Measurements from ENCODE around the gene TEKT3.

The TEKT3 gene

GRCh38 chr17:15298176-15298575 lies 43.2 kb downstream of the TEKT3 start:
- in situ Hi-C loops (cut with MboI; ENCODE audit: low sequenced_read_pairs), result no loop called here

- in situ Hi-C loops (cut with MboI; ENCODE audit: low sequenced_read_pairs), result no loop called here
These were observed 47.8 kb downstream of the TEKT3 start for GRCh38 chr17:15293558-15293957.

DNA sequence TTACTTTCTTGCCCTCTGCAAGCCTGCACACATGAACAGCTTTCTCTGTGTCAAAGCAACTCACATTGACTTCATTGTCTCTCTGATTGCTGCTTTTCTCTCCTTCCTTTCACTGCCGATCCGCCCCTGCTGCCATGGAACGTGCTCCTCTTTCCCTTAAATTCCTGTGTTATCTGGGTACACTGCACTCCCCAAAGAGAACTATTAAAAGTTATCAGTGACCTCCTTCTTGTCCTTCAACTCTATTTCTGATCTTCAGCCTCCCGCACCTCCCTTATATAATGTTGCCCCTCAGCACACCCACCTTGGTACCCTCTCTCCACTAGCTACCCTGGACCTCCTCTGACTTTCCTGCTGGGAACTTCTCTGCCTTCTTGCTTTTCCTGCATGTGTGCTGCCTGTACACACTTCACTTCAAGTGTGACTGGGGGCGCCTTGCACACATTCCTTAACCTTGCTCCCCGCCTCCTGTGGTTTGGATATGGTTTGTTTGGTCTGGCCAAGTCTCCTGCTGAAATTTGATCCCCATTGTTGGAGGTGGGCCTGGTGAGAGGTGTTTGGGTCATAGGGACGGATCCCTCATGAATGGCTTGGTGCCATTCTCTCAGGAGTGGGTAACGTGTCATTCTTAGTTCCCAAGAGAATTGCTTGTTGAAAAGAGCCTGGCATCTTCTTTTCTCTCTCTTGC lies 49.6 kb downstream of the TEKT3 start:
- in situ Hi-C loops (cut with MboI; ENCODE audit: low sequenced_read_pairs), result no loop called here

- in situ Hi-C loops (cut with MboI; ENCODE audit: low sequenced_read_pairs), result no loop called here
These were observed 50.8 kb downstream of the TEKT3 start for GRCh38 chr17:15290605-15291004.

- in situ Hi-C loops (cut with MboI; ENCODE audit: low sequenced_read_pairs), result no loop called here
These were observed 51.9 kb downstream of the TEKT3 start for GRCh38 chr17:15289285-15290183.

DNA sequence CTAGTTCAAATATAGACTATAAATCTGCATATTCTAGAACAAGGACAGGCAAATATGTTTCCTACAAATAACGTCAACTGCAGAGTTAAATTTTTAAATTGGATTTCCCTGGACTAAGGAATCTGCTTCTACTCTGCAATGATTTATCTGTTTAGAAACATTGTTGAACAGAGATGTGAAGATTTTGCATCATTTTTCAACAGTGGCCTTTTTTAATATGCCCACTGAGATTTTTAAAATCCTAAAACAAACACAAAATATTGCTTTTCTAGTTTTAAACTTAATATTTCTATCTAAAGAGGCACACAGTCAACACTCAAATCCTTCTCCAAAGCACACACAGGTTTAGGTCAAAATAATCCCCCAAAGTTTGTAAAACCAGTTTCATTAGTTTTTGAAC lies 52.5 kb downstream of the TEKT3 start:
- in situ Hi-C loops (cut with MboI; ENCODE audit: low sequenced_read_pairs), result no loop called here

GRCh38 chr17:15287538-15288267 lies 53.7 kb downstream of the TEKT3 start:
- in situ Hi-C loops (cut with MboI; ENCODE audit: low sequenced_read_pairs), result no loop called here

- in situ Hi-C loops (cut with MboI; ENCODE audit: low sequenced_read_pairs), result no loop called here
These were observed 55.9 kb downstream of the TEKT3 start for GRCh38 chr17:15285466-15285865.

DNA sequence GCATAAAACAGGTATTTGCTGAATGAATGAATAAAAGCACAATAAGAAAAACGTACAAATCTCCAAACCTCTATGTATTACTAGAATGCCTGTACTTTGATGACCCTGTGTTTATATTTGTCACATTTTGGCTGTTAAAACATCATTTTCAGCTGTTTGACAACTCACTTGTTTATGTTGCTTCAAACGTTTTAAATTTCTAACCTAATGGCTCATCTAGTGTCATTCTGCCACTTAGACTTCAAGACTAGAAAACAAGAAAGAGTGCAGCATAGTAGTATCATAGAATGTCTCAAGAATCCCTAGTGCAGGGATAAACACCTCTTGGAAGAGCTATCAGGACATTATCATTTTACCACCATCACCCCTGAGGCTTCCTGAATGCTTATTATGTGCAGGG lies 56.9 kb downstream of the TEKT3 start:
- in situ Hi-C loops (cut with MboI; ENCODE audit: low sequenced_read_pairs), result no loop called here

DNA sequence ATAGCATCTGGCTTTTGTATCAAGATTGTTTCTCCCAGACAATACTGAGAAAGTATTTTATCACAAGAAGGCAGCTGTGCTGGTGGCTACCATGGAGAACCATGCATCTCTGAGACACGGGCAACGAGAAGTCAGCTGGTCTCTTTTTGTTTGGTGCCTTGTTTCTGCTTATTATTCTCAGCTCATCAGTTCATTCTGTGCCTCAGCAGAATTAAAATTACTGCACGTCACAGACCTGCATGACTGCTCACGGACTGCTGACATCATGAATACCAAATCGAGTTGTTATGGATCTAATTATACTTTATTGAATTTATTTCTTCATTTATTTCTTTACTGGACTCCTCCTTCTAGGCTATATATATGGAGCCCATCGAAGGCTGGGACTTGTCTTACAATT lies 57.3 kb downstream of the TEKT3 start:
- in situ Hi-C loops (cut with MboI; ENCODE audit: low sequenced_read_pairs), result no loop called here

DNA sequence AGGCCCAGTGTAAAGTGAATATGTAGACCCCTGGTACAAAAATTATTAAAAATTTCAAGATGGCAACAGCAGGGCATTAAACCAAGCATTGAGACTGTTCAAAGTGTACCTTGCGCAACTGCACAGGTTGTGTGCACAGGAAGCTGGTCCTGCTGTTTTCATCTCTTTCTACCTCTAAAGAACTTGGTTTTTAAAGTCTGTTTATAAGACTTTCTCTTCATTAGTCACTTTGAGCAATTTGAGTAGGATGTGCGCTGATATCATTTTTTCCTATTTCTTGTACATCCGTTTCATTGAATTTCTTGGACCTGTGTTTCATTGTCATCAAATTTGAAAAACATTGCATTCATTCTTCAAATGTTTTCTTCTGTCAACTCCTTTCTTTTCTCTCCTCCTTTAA lies 59.5 kb downstream of the TEKT3 start:
- in situ Hi-C loops (cut with MboI; ENCODE audit: low sequenced_read_pairs), result no loop called here

DNA sequence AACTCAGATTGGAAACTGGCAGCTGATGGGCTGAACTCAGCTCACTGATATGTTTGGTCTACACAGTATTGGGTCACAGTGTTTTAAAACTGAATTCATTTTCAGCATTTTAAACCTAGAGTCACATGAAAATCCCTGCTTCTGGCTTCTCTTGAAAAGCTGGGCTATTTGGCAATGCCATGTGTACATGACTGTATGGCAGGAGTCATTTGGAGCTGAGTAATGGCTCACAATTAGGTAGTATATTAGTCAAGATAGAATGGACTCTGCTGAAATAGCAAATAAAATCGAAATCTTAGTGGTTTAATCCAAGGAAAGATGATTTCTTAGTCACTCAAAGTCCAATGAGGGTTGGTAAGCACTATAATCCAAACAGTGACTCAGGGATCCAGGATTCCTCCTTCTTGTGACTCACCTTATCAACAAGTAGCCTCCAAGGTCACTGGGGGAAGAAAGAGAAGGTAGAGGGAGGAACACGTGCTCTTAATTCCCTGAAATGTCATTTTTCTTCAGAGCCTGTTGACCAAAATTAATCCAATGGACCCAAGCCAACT lies 62.4 kb downstream of the TEKT3 start:
- in situ Hi-C loops (cut with MboI; ENCODE audit: low sequenced_read_pairs), result no loop called here

DNA sequence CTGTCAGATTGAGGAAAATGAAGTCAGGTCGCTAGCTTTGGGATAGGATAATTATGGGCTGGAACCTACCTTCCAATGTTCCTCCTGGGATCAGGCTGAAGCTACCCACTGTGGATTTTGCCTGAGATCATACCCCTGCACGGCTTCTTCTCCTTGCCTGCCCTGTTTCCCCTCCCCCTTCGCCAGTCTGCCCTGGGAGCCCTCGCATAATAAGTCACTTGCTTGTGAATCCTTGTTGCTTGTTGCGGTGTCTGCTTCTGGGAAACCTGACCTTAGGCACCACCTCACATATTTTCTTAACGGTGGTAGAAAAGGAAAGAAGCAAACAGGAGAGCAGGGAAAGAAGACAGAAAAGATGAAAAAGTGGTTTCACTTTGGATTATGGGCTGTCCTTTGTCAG lies 63.0 kb downstream of the TEKT3 start:
- in situ Hi-C loops (cut with MboI; ENCODE audit: low sequenced_read_pairs), result no loop called here

DNA sequence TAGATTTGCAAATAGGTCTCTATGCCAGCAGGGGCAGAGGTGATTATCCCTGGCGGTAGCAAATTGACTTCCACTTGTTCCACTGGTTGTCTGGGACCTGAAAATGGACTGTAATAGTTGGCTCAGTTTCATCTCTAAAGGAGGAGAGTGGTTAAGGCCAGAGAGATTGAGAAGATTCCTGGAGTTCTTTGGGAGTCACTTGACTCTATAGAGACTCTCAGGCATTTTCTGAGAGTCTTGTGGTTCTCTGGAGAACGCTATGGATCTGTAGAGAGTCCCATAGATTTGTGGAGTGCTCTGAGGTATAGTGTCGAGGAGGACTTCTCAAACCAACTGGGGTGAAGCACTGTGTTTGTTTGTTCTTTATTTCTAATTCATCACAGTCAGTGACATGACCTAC lies 67.4 kb downstream of the TEKT3 start:
- in situ Hi-C loops (cut with MboI; ENCODE audit: low sequenced_read_pairs), result loop anchor here (25.0 kb wide), 1 partner anchor 238 kb away; no protein-coding TSS in a partner anchor

DNA sequence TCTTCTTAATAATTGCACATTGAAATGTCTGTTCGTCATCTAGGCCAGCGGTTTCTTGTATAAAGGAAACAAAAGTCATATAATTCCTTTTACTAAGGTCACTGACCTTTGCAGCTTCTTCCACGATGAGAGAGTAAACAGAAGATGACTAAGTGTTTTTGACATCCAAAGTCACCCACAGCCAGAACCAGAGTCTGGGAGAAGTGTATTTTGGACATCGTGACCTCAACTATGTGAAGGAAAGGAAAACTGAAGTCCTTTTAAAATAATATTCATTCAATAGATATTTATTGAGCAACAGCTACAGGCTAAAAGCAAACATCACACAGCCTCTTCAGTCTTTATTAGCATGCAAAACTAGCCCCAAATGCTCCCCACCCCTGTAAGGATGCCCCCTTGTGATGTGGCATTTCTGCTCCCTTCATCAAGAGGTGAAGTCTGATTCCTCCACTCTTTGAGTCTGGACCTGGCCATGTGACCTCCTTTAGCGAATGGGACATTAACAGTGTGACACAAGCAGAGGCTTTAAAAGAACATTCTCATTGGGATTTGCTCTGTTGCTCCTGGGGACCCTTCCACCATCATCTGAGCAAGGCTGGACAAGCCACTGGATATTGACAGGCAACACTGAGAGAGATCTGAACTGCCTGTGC lies 68.1 kb downstream of the TEKT3 start:
- in situ Hi-C loops (cut with MboI; ENCODE audit: low sequenced_read_pairs), result loop anchor here (25.0 kb wide), 1 partner anchor 239 kb away; no protein-coding TSS in a partner anchor

GRCh38 chr17:15271741-15272140 lies 69.7 kb downstream of the TEKT3 start:
- in situ Hi-C loops (cut with MboI; ENCODE audit: low sequenced_read_pairs), result loop anchor here (25.0 kb wide), 1 partner anchor 241 kb away; no protein-coding TSS in a partner anchor

DNA sequence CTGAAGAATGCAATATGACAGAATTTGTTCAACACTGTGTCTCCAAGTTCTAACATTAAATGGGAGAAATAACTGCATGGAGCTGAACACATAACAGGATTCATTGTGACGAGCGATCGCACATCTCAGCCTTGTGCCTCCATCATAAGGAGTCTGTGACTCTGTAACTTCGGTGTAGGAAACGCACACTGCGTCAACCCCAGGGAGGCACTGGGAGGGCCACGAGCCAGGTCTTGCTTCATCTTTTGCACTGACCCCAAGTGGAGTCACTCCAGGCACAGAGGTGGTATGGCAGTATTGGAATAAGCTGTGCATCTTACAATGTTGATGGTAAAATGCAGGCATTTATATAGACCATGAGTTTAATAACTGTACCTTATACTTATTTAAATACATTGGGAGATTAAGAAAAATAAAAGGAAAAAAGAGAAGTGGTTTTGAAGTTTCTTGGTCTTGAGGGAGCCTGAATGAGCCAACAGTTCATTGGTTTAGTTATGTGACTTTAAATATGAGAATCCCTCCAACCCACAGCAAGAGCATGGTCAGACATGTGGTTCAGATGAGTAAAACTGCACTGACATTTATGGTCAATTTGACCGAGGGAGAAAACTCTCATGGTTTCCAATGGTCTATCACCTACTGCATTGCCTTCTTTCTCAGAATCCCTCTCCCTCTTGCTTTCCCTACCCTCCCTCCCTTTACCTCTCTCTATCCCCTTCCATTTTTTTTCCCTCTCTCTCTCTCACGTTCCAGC lies 70.6 kb downstream of the TEKT3 start:
- in situ Hi-C loops (cut with MboI; ENCODE audit: low sequenced_read_pairs), result loop anchor here (25.0 kb wide), 1 partner anchor 241 kb away; no protein-coding TSS in a partner anchor

DNA sequence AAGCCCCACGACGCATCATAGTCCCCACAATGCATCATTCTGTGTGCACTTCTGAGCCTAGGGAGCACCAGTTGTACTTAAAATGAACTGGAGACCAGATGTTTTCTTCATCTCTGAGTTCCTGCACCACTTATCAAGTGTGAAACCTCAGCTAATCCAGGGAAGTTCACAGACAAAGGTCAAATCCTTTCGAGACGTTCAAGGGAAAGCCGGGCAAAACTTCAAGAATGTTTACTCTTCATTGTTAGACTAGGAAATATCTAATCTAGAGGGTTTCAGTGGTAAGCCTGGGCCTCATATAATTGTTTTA lies 71.7 kb downstream of the TEKT3 start:
- in situ Hi-C loops (cut with MboI; ENCODE audit: low sequenced_read_pairs), result loop anchor here (25.0 kb wide), 1 partner anchor 243 kb away; no protein-coding TSS in a partner anchor

- in situ Hi-C loops (cut with MboI; ENCODE audit: low sequenced_read_pairs), result loop anchor here (25.0 kb wide), 1 partner anchor 243 kb away; no protein-coding TSS in a partner anchor
These were observed 72.2 kb downstream of the TEKT3 start for GRCh38 chr17:15269087-15269779.
